ENCODE measurements around the gene TRIM67. TPM values are rescaled to one million over a fixed set of nuclear protein-coding genes. Genes with fewer than 3 reads are reported as not detected.

TRIM67 gene
- total and polyA plus RNA-seq, 7 experiments from 2014 or later = 0.02 TPM; not detected in 6

DNA sequence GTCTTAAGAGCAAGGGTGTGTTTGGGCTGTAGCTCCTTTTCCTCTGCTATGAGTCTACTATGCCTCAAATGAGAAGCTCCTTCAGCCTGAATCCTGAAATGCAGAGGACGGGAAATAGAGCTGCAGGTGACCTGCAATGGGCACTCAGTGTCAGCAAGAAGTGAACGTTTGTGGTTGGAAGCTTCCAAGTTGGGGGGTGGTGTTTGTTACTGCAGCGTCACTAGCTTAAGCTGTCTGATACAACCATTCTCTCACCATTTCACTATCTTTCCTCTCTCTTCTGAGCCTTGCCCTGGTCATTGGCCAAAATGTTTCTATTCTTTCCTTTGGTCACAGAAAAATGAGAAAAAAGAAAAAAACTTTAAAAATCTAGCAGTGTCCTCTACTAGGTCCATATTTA, 19.4 kb downstream of the TRIM67 start:
- no peak overlapping the region for H3K27ac Mint-ChIP-seq

DNA sequence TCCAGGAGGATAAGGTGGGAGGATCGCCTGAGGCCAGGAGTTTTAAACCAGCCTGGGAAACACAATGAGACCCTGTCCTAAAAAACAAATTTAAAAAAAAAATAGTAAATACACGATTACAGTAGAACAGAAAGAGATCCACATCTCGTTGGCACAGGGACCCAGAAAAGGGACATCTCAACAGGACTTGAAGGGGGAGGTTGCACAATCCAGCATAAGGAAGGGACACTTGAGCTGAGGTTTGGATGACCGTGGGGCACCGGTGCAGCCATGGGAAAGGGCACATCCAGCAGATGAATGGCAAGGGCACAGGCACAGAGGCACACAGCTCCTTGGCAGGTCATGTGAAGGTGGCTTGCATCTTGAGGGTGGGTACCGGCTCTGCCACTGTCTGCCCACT, 20.5 kb downstream of the TRIM67 start:
- peaks cover 2 to 5% of the 10 kb centered on the region in 2 donors for H3K27me3 ChIP-seq (ENCODE audit: control insufficient read depth in 2 of 2, insufficient read depth in 2 of 2, low read length in 2 of 2)
- Mint-ChIP-seq H3K36me3 (no peaks in the 10 kb centered on the region), H3K9me3 (peaks cover 0 to 11% (median 0%) of the 10 kb centered on the region in 11 donors), H3K27ac (no peak overlapping the region), H3K4me1 (no peaks in the 10 kb centered on the region), H3K27me3 (peaks cover 35 to 60% (median 52%) of the 10 kb centered on the region in 5 donors), H3K4me3 (no peak overlapping the region)
- intact Hi-C loops (cut with micrococcal nuclease) = no loop called here
- no peaks in the 10 kb centered on the region for H3K9me3 ChIP-seq (ENCODE audit: control insufficient read depth in 2 of 3, low read length in 3 of 3)
- no peaks in the 10 kb centered on the region for H3K4me1 ChIP-seq (ENCODE audit: control insufficient read depth in 2 of 2, insufficient read depth in 2 of 2, low read length in 2 of 2)
- no peaks in the 10 kb centered on the region for H3K36me3 ChIP-seq (ENCODE audit: control insufficient read depth in 2 of 3, insufficient read depth in 3 of 3, low read length in 3 of 3)
- CTCF ChIA-PET = no interaction called here
- POLR2A ChIA-PET = no interaction called here
- no peak for DNase-seq
- no peak overlapping the region for H3K4me3 ChIP-seq (ENCODE audit: low read length)
- no peak overlapping the region for H3K27ac ChIP-seq (ENCODE audit: low read depth, low read length)
- no peak for ATAC-seq

More for the DNA sequence above, 19.4 kb downstream of the TRIM67 start:
- Histone ChIP-seq H3K9me3 (ENCODE audit: control insufficient read depth in 2 of 3, low read length in 3 of 3) (no peaks in the 10 kb centered on the region), H3K36me3 (ENCODE audit: control insufficient read depth in 2 of 3, insufficient read depth in 3 of 3, low read length in 3 of 3) (no peaks in the 10 kb centered on the region), H3K27me3 (ENCODE audit: control insufficient read depth in 2 of 2, insufficient read depth in 2 of 2, low read length in 2 of 2) (peaks cover 2 to 5% of the 10 kb centered on the region in 2 donors), H3K27ac (ENCODE audit: low read depth, low read length) (no peak overlapping the region), H3K4me1 (ENCODE audit: control insufficient read depth in 2 of 2, insufficient read depth in 2 of 2, low read length in 2 of 2) (no peaks in the 10 kb centered on the region), H3K4me3 (ENCODE audit: low read length) (no peak overlapping the region)
- no peak for DNase-seq
- ChIA-PET POLR2A (no interaction called here), CTCF (no interaction called here)
- Mint-ChIP-seq H3K9me3 (peaks cover 0 to 11% (median 0%) of the 10 kb centered on the region in 11 donors), H3K36me3 (no peaks in the 10 kb centered on the region), H3K4me3 (no peak overlapping the region), H3K27me3 (peaks cover 39 to 59% (median 54%) of the 10 kb centered on the region in 5 donors), H3K4me1 (no peaks in the 10 kb centered on the region)
- intact Hi-C loops (cut with micrococcal nuclease) = no loop called here
- ATAC-seq = no peak

- no peak overlapping the region for H3K4me3 ChIP-seq (ENCODE audit: low read length)
Measured at GRCh38 chr1:231183639-231184590, 22.1 kb downstream of the TRIM67 start.

GRCh38 chr1:231184891-231185290, 23.0 kb downstream of the TRIM67 start:
- Histone ChIP-seq H3K27me3 (ENCODE audit: control insufficient read depth in 2 of 2, insufficient read depth in 2 of 2, low read length in 2 of 2) (peaks cover 0 to 2% of the 10 kb centered on the region in 2 donors), H3K27ac (ENCODE audit: low read depth, low read length) (no peak overlapping the region), H3K4me1 (ENCODE audit: control insufficient read depth in 2 of 2, insufficient read depth in 2 of 2, low read length in 2 of 2) (no peaks in the 10 kb centered on the region), H3K9me3 (ENCODE audit: control insufficient read depth in 2 of 3, low read length in 3 of 3) (no peaks in the 10 kb centered on the region), H3K4me3 (ENCODE audit: low read length) (no peak overlapping the region), H3K36me3 (ENCODE audit: control insufficient read depth in 2 of 3, insufficient read depth in 3 of 3, low read length in 3 of 3) (no peaks in the 10 kb centered on the region)
- no peaks in the 10 kb centered on the region for H3K4me1 Mint-ChIP-seq
- no peak overlapping the region for H3K4me3 Mint-ChIP-seq
- ChIA-PET POLR2A (no interaction called here), CTCF (no interaction called here)
- DNase-seq = no peak
- no peak for ATAC-seq
- H3K9me3 Mint-ChIP-seq = peaks cover 0 to 5% (median 0%) of the 10 kb centered on the region in 11 donors
- intact Hi-C loops (cut with micrococcal nuclease) = no loop called here
- no peaks in the 10 kb centered on the region for H3K36me3 Mint-ChIP-seq
- peaks cover 27 to 54% (median 50%) of the 10 kb centered on the region in 5 donors for H3K27me3 Mint-ChIP-seq
- H3K27ac Mint-ChIP-seq = no peak overlapping the region

More at GRCh38 chr1:231183639-231184590, 22.1 kb downstream of the TRIM67 start:
- Mint-ChIP-seq H3K36me3 (no peaks in the 10 kb centered on the region), H3K9me3 (peaks cover 0 to 6% (median 0%) of the 10 kb centered on the region in 11 donors), H3K27ac (no peak overlapping the region), H3K4me1 (no peaks in the 10 kb centered on the region), H3K4me3 (no peak overlapping the region), H3K27me3 (peaks cover 29 to 54% (median 52%) of the 10 kb centered on the region in 5 donors)
- CTCF ChIA-PET = no interaction called here
- no peaks in the 10 kb centered on the region for H3K36me3 ChIP-seq (ENCODE audit: control insufficient read depth in 2 of 3, insufficient read depth in 3 of 3, low read length in 3 of 3)
- H3K9me3 ChIP-seq (ENCODE audit: control insufficient read depth in 2 of 3, low read length in 3 of 3) = no peaks in the 10 kb centered on the region
- ATAC-seq (no peak), DNase-seq (no peak)
- H3K4me1 ChIP-seq (ENCODE audit: control insufficient read depth in 2 of 2, insufficient read depth in 2 of 2, low read length in 2 of 2) = no peaks in the 10 kb centered on the region
- H3K27ac ChIP-seq (ENCODE audit: low read depth, low read length) = no peak overlapping the region
- intact Hi-C loops (cut with micrococcal nuclease) = no loop called here
- POLR2A ChIA-PET = no interaction called here
- H3K27me3 ChIP-seq (ENCODE audit: control insufficient read depth in 2 of 2, insufficient read depth in 2 of 2, low read length in 2 of 2) = peaks cover 0 to 2% of the 10 kb centered on the region in 2 donors

DNA sequence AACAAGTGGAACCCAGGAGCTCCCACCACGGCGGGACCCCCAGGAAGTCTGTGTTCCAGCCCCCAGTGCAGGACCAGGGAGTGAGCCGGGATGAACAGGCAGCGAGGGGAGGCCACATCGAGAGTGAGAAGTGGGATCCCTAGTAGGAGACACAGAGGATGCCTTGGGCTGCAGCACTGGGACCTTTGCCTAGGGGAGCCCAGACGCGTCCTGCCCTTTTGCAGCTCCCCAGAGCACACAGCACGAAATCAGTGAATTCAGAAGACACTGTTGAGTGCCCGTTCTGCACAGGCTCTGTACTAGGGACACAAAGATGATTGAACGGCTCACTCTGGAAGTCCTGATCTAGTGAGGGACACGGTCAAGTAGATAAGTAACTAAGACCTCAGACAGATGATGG, 23.5 kb downstream of the TRIM67 start:
- no peaks in the 10 kb centered on the region for H3K9me3 ChIP-seq (ENCODE audit: control insufficient read depth in 2 of 3, low read length in 3 of 3)
- no peaks in the 10 kb centered on the region for H3K36me3 ChIP-seq (ENCODE audit: control insufficient read depth in 2 of 3, insufficient read depth in 3 of 3, low read length in 3 of 3)
- intact Hi-C loops (cut with micrococcal nuclease) = no loop called here
- ChIA-PET POLR2A (no interaction called here), CTCF (no interaction called here)
- H3K27ac ChIP-seq (ENCODE audit: low read depth, low read length) = no peak overlapping the region
- H3K4me1 Mint-ChIP-seq = no peaks in the 10 kb centered on the region
- H3K27ac Mint-ChIP-seq = peak overlapping the region in 1 of 9 donors; percentile 37
- no peaks in the 10 kb centered on the region for H3K4me1 ChIP-seq (ENCODE audit: control insufficient read depth in 2 of 2, insufficient read depth in 2 of 2, low read length in 2 of 2)
- H3K36me3 Mint-ChIP-seq = no peaks in the 10 kb centered on the region
- ATAC-seq (no peak), DNase-seq (no peak)
- H3K4me3 Mint-ChIP-seq = no peak overlapping the region
- peaks cover 27 to 52% (median 47%) of the 10 kb centered on the region in 5 donors for H3K27me3 Mint-ChIP-seq
- H3K4me3 ChIP-seq (ENCODE audit: low read length) = no peak overlapping the region
- H3K27me3 ChIP-seq (ENCODE audit: control insufficient read depth in 2 of 2, insufficient read depth in 2 of 2, low read length in 2 of 2) = peaks cover 0 to 2% of the 10 kb centered on the region in 2 donors
- peaks cover 0 to 5% (median 0%) of the 10 kb centered on the region in 11 donors for H3K9me3 Mint-ChIP-seq

- Histone ChIP-seq H3K4me1 (ENCODE audit: control insufficient read depth in 2 of 2, insufficient read depth in 2 of 2, low read length in 2 of 2) (no peaks in the 10 kb centered on the region), H3K36me3 (ENCODE audit: control insufficient read depth in 2 of 3, insufficient read depth in 3 of 3, low read length in 3 of 3) (no peaks in the 10 kb centered on the region), H3K27ac (ENCODE audit: low read depth, low read length) (no peak overlapping the region), H3K9me3 (ENCODE audit: control insufficient read depth in 2 of 3, low read length in 3 of 3) (no peaks in the 10 kb centered on the region), H3K4me3 (ENCODE audit: low read length) (no peak overlapping the region), H3K27me3 (ENCODE audit: control insufficient read depth in 2 of 2, insufficient read depth in 2 of 2, low read length in 2 of 2) (peaks cover 0 to 2% of the 10 kb centered on the region in 2 donors)
- DNase-seq (no peak), ATAC-seq (no peak)
- no peaks in the 10 kb centered on the region for H3K36me3 Mint-ChIP-seq
- peaks cover 0 to 5% (median 0%) of the 10 kb centered on the region in 11 donors for H3K9me3 Mint-ChIP-seq
- CTCF ChIA-PET = interaction anchor here (0.7 kb wide), 1 partner anchor 93 kb away, joined by 3 read pairs; no protein-coding TSS in a partner anchor
- H3K4me3 Mint-ChIP-seq = no peak overlapping the region
- no peaks in the 10 kb centered on the region for H3K4me1 Mint-ChIP-seq
- peaks cover 25 to 51% (median 39%) of the 10 kb centered on the region in 5 donors for H3K27me3 Mint-ChIP-seq
- no peak overlapping the region for H3K27ac Mint-ChIP-seq
- intact Hi-C loops (cut with micrococcal nuclease) = no loop called here
- POLR2A ChIA-PET = no interaction called here
Measured at GRCh38 chr1:231186356-231187115, 24.7 kb downstream of the TRIM67 start.
